GM12891 (cell line): Measurements from ENCODE around the gene SFTA2.

Experiments
- PAX5 ChIP-seq: IDR thresholded peaks from 2 replicates; pipeline ENCODE4 v1.6.1; 2011; ENCODE audit warnings: low read length, moderate library complexity, mild to moderate bottlenecking; ENCODE audit not compliant: insufficient read depth, severe bottlenecking
- POLR2A ChIP-seq: IDR thresholded peaks from 2 replicates; pipeline ENCODE4 v1.6.1; 2011; ENCODE audit warnings: low read depth, low read length, control low read depth
- POLR2AphosphoS5 ChIP-seq: IDR thresholded peaks from 2 replicates; pipeline ENCODE4 v1.6.1; 2011; ENCODE audit warnings: low read depth, low read length, control low read depth
- POU2F2 ChIP-seq: IDR thresholded peaks from 2 replicates; pipeline ENCODE4 v1.6.1; 2011; ENCODE audit warnings: low read depth, mild to moderate bottlenecking, control low read depth, low read length, moderate library complexity
- TAF1 ChIP-seq: IDR thresholded peaks from 2 replicates; pipeline ENCODE4 v1.6.1; 2011; ENCODE audit warnings: low read depth, low read length, control low read depth

- TF ChIP-seq POLR2AphosphoS5, result no peak
- no peak for TF ChIP-seq POLR2A
- no peak for TF ChIP-seq TAF1
- no peak for TF ChIP-seq POU2F2
- no peak for TF ChIP-seq PAX5
Measured at GRCh38 chr6:30908700-30909099, 23.3 kb downstream of the SFTA2 start.
